GM18498 (cell line): ENCODE results near the gene SLC24A3.

ENCODE experiments used
- ATAC-seq: cut with Tn5 transposase; IDR thresholded peaks from one replicate; pipeline ENCODE4 v1.9.1; 2021; ENCODE audit warnings: mild to moderate bottlenecking, moderate library complexity; ENCODE audit not compliant: unreplicated experiment

The SLC24A3 gene

GRCh38 chr20:19236371-19237055, 24.1 kb downstream of the SLC24A3 start:
- ATAC-seq, result no peak

- ATAC-seq, result no peak
These were observed 29.0 kb downstream of the SLC24A3 start for GRCh38 chr20:19241440-19241839.

- ATAC-seq, result no peak
These were observed 31.8 kb downstream of the SLC24A3 start for GRCh38 chr20:19244291-19244690.

- no peak for ATAC-seq
These were observed 36.9 kb downstream of the SLC24A3 start for GRCh38 chr20:19249106-19249879.

GRCh38 chr20:19250346-19250745, 37.9 kb downstream of the SLC24A3 start:
- no peak for ATAC-seq

GRCh38 chr20:19251506-19251905, 39.1 kb downstream of the SLC24A3 start:
- no peak for ATAC-seq

GRCh38 chr20:19251958-19252357, 39.5 kb downstream of the SLC24A3 start:
- no peak for ATAC-seq

GRCh38 chr20:19252451-19253120, 40.1 kb downstream of the SLC24A3 start:
- no peak for ATAC-seq

GRCh38 chr20:19253316-19253715, 40.9 kb downstream of the SLC24A3 start:
- ATAC-seq, result no peak

GRCh38 chr20:19253916-19254820, 41.7 kb downstream of the SLC24A3 start:
- no peak for ATAC-seq

GRCh38 chr20:19254956-19255355, 42.5 kb downstream of the SLC24A3 start:
- no peak for ATAC-seq

- ATAC-seq, result no peak
These were observed 43.6 kb downstream of the SLC24A3 start for GRCh38 chr20:19256085-19256484.

GRCh38 chr20:19256906-19257595, 44.6 kb downstream of the SLC24A3 start:
- ATAC-seq, result no peak

- ATAC-seq, result no peak
These were observed 45.4 kb downstream of the SLC24A3 start for GRCh38 chr20:19257865-19258264.

- ATAC-seq, result no peak
These were observed 46.7 kb downstream of the SLC24A3 start for GRCh38 chr20:19259141-19259591.

GRCh38 chr20:19260412-19261090, 48.1 kb downstream of the SLC24A3 start:
- no peak for ATAC-seq

GRCh38 chr20:19264191-19264590, 51.7 kb downstream of the SLC24A3 start:
- ATAC-seq, result no peak

GRCh38 chr20:19265646-19266374, 53.4 kb downstream of the SLC24A3 start:
- no peak for ATAC-seq

- no peak for ATAC-seq
These were observed 56.0 kb downstream of the SLC24A3 start for GRCh38 chr20:19268426-19268825.
